Colonic mucosa (tissue), 4 donors: ENCODE measurements around the gene FTCD. TPM values are rescaled to one million over a fixed set of nuclear protein-coding genes. Genes with fewer than 3 reads are reported as not detected.

Source experiments
- DNase-seq: peaks from one replicate; pipeline ENCODE4 v3.0.0-alpha.2; 2020
- H3K27ac ChIP-seq: fragments of 200-600 bp; one replicate; pipeline ENCODE4 v1.8.0; 2021
- H3K27me3 ChIP-seq: fragments of 200-600 bp; one replicate; pipeline ENCODE4 v1.8.0; 2021
- H3K36me3 ChIP-seq: fragments of 200-600 bp; one replicate; pipeline ENCODE4 v1.8.0; 2021
- H3K4me1 ChIP-seq: fragments of 200-600 bp; one replicate; pipeline ENCODE4 v1.8.0; 2021; ENCODE audit warnings: mild to moderate bottlenecking
- H3K4me3 ChIP-seq: fragments of 200-600 bp; one replicate; pipeline ENCODE4 v1.8.0; 2021
- H3K9ac ChIP-seq, 2 donors: one replicate each; pipeline ENCODE4 v1.7.0; 2013; ENCODE audit warnings: control low read depth in 2 of 2, low read depth in 2 of 2, low read length in 2 of 2
- H3K9me3 ChIP-seq: fragments of 200-600 bp; one replicate; pipeline ENCODE4 v1.8.0; 2021
- CTCF ChIP-seq: fragments of 200-600 bp; IDR thresholded peaks from one replicate; pipeline ENCODE4 v1.8.0; 2022; ENCODE audit warnings: antibody characterized with exemption, mild to moderate bottlenecking
- intact Hi-C: fragments of 100-400 bp; cut with DNase I; formaldehyde crosslinking; loops from one replicate; pipeline ENCODE4 v1.14.1; 2022
- total RNA-seq, 2 donors: library from RNA; stranded (reverse); fragmentation: NEBNext Ultra II Directional in 1 of 2; extraction: Animal tissue kit (Norgen Biotek cat#: 25700) in 1 of 2; gene quantifications; one replicate each; pipeline ENCODE4 v1.2.1, GENCODE V29; 2021
- donor health status: healthy.
- donor health status: DM: no; HTN: no; CAD: no.
- donor health status: DM: no; HTN: no; CAD: no.

Gene FTCD
- total RNA-seq, 2 donors from 2014 or later, result 0.45 to 4.2 TPM

DNA sequence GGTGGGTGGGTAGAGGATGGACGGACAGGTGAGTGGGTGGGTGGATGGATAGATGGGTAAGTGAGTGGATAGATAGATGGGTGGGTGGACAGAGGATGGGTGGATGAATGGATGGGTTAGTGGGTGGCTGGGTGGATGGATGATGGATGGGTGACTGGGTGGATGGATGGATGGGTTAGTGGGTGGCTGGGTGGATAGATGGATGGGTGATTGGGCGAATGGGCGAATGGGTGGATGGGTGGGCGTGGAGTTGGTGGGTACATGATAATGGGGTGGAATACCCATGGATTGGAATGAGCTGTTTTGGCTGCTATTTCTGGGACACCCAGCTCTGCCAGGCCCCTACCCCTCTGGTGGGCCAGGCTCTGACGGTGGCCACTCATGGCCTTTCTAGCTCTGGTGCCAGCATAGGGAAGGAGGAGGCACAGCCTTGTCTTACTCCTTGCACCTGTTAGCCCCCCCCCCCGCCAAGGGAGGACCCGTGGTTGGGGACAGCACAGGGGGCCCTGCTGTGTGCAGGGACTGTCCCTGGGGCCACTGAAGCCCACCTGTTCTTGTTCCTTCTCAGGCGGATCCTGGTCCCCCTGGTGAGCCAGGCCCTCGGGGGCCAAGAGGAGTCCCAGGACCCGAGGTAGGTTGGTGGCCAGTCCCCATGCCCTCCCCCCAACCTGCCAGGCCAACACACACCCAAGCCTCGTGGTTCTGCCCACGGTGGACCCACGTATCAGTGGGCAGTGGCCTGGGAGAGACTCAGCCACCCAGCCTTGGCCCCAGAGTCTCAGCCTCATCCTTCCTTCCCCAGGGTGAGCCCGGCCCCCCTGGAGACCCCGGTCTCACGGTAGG lies 31.1 kb downstream of the FTCD start:
- intact Hi-C loops, result no loop called here
- Histone ChIP-seq H3K27ac (no peak overlapping the region), H3K9ac (no peak overlapping the region), H3K27me3 (no peaks in the 10 kb centered on the region), H3K36me3 (no peaks in the 10 kb centered on the region), H3K4me1 (no peaks in the 10 kb centered on the region), H3K9me3 (no peaks in the 10 kb centered on the region), H3K4me3 (no peak overlapping the region)
- no peak for TF ChIP-seq CTCF
- DNase-seq, result no peak

DNA sequence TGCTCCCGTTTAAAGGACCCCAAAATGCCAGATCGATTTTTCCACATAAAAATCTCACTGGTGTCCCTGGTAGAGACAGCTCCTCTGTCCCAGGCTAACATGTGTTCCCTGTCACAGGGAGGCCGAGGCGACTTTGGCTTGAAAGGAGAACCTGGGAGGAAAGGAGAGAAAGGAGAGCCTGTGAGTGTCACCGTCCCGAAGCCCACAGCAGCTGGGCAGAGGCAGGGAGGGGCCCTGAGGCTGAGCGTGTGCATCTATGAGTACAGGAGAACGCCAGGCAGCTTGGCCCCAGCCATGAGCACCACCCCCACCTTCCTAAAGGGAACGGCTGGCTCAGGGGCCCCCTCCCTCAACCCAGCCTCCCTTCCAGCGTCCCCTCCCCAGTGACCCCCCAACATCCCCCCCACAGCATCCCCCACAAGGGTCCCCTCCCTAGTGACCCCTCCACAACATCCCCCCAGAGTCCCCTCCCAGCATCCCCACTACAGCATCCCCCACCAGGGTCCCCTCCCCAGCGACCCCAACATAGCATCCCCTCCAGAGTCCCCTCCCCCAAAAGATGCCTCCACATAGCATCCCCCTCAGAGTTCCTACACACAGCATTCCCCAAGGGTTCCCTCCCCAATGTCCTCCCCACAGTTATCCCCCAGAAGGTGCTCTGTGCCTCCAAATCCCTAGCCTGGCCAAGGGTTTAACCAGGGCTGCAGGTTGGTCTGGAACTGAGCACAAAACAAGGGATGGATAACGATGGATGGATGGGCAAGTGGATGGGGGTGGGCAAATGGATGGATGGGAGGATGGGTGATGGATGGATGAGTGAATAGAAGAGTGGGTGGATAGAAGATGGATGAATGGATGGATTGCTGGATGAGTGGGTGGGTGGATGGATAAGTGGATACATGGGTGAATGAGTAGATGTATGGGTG lies 32.4 kb downstream of the FTCD start:
- TF ChIP-seq CTCF, result no peak
- Histone ChIP-seq H3K9me3 (no peaks in the 10 kb centered on the region), H3K27ac (no peak overlapping the region), H3K4me1 (no peaks in the 10 kb centered on the region), H3K36me3 (no peaks in the 10 kb centered on the region), H3K27me3 (no peaks in the 10 kb centered on the region), H3K9ac (no peak overlapping the region), H3K4me3 (no peak overlapping the region)
- intact Hi-C loops, result no loop called here
- DNase-seq, result no peak

GRCh38 chr21:46122237-46122671 lies 33.1 kb downstream of the FTCD start:
- H3K27ac ChIP-seq, result no peak overlapping the region
- H3K36me3 ChIP-seq, result no peaks in the 10 kb centered on the region

DNA sequence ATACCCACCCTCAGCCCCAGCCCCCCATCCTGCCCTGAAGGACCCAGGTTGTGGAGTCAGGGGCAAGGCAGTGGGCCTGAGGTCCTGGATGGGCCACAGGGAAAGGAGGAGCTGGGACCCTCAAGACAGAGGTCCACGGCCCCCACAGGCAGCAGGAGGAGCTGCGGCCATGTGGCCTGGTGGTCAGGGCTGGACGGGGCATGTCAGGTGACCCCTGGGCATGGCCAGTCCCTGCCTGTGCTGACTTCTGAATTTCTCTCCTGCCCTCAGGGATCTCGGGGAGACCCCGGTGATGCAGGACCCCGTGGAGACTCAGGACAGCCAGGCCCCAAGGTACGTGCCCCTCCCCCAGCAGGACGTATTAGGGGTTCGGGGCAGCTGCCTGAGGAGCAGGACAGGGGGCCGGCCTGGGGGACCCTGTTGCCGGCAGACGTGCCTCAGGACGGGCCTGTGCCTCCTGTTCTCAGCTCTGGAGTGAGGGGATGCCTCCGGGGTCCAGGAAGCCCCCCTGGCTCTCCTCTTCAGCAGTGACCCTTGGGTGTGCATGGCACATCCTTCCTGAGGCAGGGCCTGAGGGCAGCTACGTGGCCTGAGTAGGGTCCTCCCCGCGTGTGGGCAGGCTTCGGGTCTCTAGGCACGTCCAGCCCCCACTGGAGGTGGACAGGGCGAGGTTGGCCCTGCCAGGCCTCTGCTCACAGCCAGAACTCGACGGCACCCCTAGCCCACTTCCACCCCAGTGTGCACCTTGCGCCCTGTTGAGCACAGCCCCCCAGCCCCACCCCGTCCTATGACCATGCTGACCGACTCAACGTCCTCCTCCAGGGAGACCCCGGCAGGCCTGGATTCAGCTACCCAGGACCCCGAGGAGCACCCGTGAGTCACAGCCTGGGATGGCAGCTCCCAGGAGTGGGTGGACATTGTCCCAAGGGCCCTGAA lies 33.8 kb downstream of the FTCD start:
- no peak overlapping the region for H3K27ac ChIP-seq
- no peak overlapping the region for H3K9ac ChIP-seq
- H3K4me3 ChIP-seq, result no peak overlapping the region
- H3K36me3 ChIP-seq, result no peaks in the 10 kb centered on the region
- H3K4me1 ChIP-seq, result no peaks in the 10 kb centered on the region
- H3K9me3 ChIP-seq, result no peaks in the 10 kb centered on the region
- H3K27me3 ChIP-seq, result no peaks in the 10 kb centered on the region
- no peak for TF ChIP-seq CTCF
- DNase-seq, result no peak
- intact Hi-C loops, result no loop called here

More at GRCh38 chr21:46122237-46122671, 33.1 kb downstream of the FTCD start:
- intact Hi-C loops, result no loop called here
- Histone ChIP-seq H3K4me3 (no peak overlapping the region), H3K9me3 (no peaks in the 10 kb centered on the region), H3K4me1 (no peaks in the 10 kb centered on the region), H3K9ac (no peak overlapping the region), H3K27me3 (no peaks in the 10 kb centered on the region)
- no peak for TF ChIP-seq CTCF
- no peak for DNase-seq
